HG03354 (cell line): ENCODE data around the gene PTPRC.

Source experiments
- ATAC-seq: cut with Tn5 transposase; IDR thresholded peaks from one replicate; pipeline ENCODE4 v1.9.1; 2021; ENCODE audit warnings: mild to moderate bottlenecking; ENCODE audit not compliant: unreplicated experiment, poor library complexity, severe bottlenecking

Gene PTPRC

GRCh38 chr1:198620218-198620617, 18.6 kb upstream of the PTPRC start:
- ATAC-seq = no peak

- ATAC-seq = peak; percentile 74
Measured at GRCh38 chr1:198620951-198621824, 17.7 kb upstream of the PTPRC start.

GRCh38 chr1:198622001-198622400, 16.8 kb upstream of the PTPRC start:
- ATAC-seq = no peak

GRCh38 chr1:198623752-198624647, 14.8 kb upstream of the PTPRC start:
- peak; percentile 28 for ATAC-seq

GRCh38 chr1:198624648-198624980, 14.2 kb upstream of the PTPRC start:
- ATAC-seq = no peak

- no peak for ATAC-seq
Measured at GRCh38 chr1:198627436-198628066, 11.3 kb upstream of the PTPRC start.

- no peak for ATAC-seq
Measured at GRCh38 chr1:198628067-198628455, 10.8 kb upstream of the PTPRC start.

GRCh38 chr1:198629610-198630009, 9.2 kb upstream of the PTPRC start:
- no peak for ATAC-seq

- ATAC-seq = no peak
Measured at GRCh38 chr1:198630863-198631262, 8.0 kb upstream of the PTPRC start.

GRCh38 chr1:198631292-198631691, 7.5 kb upstream of the PTPRC start:
- no peak for ATAC-seq

- no peak for ATAC-seq
Measured at GRCh38 chr1:198632007-198632406, 6.8 kb upstream of the PTPRC start.

GRCh38 chr1:198633675-198634121, 5.1 kb upstream of the PTPRC start:
- no peak for ATAC-seq

GRCh38 chr1:198635964-198636363, 2.9 kb upstream of the PTPRC start:
- no peak for ATAC-seq

- no peak for ATAC-seq
Measured at GRCh38 chr1:198636391-198636790, 2.4 kb upstream of the PTPRC start.

GRCh38 chr1:198637157-198637556, 1.7 kb upstream of the PTPRC start:
- ATAC-seq = no peak

GRCh38 chr1:198637916-198638437, 863 bp upstream of the PTPRC start:
- ATAC-seq = no peak

GRCh38 chr1:198638441-198638840, 399 bp upstream of the PTPRC start:
- peak; percentile 21 for ATAC-seq

- no peak for ATAC-seq
Measured at GRCh38 chr1:198639671-198640143, 867 bp downstream of the PTPRC start.

GRCh38 chr1:198640174-198640573, 1.3 kb downstream of the PTPRC start:
- ATAC-seq = no peak

GRCh38 chr1:198641501-198641900, 2.7 kb downstream of the PTPRC start:
- peak; percentile 72 for ATAC-seq
